Neuronal stem cell (in vitro differentiated cells): Measurements from ENCODE around the gene MAP4.

Source experiments
- DNase-seq: peaks from one replicate; pipeline ENCODE4 v3.0.0-alpha.2; 2013; ENCODE audit warnings: low spot score
- H2AFZ ChIP-seq: one replicate; pipeline ENCODE4 v1.6.1; 2013; ENCODE audit warnings: mild to moderate bottlenecking, low read length, inconsistent platforms
- H2AK5ac ChIP-seq: 2 replicates; pipeline ENCODE4 v1.6.1; 2013; ENCODE audit warnings: low read depth, mild to moderate bottlenecking, inconsistent platforms, low read length, moderate library complexity, mixed read lengths
- H2BK120ac ChIP-seq: 2 replicates; pipeline ENCODE4 v1.6.1; 2013; ENCODE audit warnings: low read depth, mild to moderate bottlenecking, inconsistent platforms, low read length, moderate library complexity, mixed read lengths
- H2BK12ac ChIP-seq: one replicate; pipeline ENCODE4 v1.6.1; 2013; ENCODE audit warnings: low read length, inconsistent platforms
- H2BK15ac ChIP-seq: 2 replicates; pipeline ENCODE4 v1.6.1; 2013; ENCODE audit warnings: mild to moderate bottlenecking, low read length, inconsistent platforms, mixed read lengths
- H2BK5ac ChIP-seq: one replicate; pipeline ENCODE4 v1.6.1; 2013; ENCODE audit warnings: inconsistent platforms, mild to moderate bottlenecking, low read length, moderate library complexity
- H3K14ac ChIP-seq: one replicate; pipeline ENCODE4 v1.6.1; 2013; ENCODE audit warnings: low read length, inconsistent platforms
- H3K18ac ChIP-seq: 2 replicates; pipeline ENCODE4 v1.6.1; 2013; ENCODE audit warnings: low read length, inconsistent platforms
- H3K23ac ChIP-seq: 2 replicates; pipeline ENCODE4 v1.6.1; 2013; ENCODE audit warnings: low read depth, mild to moderate bottlenecking, mixed read lengths, low read length, inconsistent platforms; ENCODE audit not compliant: poor library complexity
- H3K27ac ChIP-seq: replicated peaks from 3 replicates; pipeline ENCODE4 v1.5.1; 2013; ENCODE audit warnings: low read length, inconsistent platforms
- H3K27me3 ChIP-seq, 3 experiments: 2 replicates each; pipeline ENCODE4 v1.6.1; 2013; ENCODE audit warnings: low read length in 3 of 3, mild to moderate bottlenecking in 2 of 3, inconsistent platforms in 1 of 3, low read depth in 1 of 3, mixed read lengths in 1 of 3, moderate library complexity in 1 of 3; ENCODE audit not compliant: control insufficient read depth in 3 of 3, insufficient read depth in 3 of 3
- H3K36me3 ChIP-seq, 2 donors: replicated peaks in 1 of 2; 2 replicates each; pipeline ENCODE4 v1.6.1; 2013; ENCODE audit warnings: low read length in 2 of 2; ENCODE audit not compliant: control insufficient read depth in 2 of 2, insufficient read depth in 2 of 2
- H3K4ac ChIP-seq: 2 replicates; pipeline ENCODE4 v1.6.1; 2013; ENCODE audit warnings: inconsistent platforms, mild to moderate bottlenecking, low read length, moderate library complexity
- H3K4me1 ChIP-seq, 2 donors: 1 replicate in 1 of 2; 2 replicates in 1 of 2; pipeline ENCODE4 v1.6.1; 2013; ENCODE audit warnings: low read length in 2 of 2, low read depth in 1 of 2; ENCODE audit not compliant: control insufficient read depth in 2 of 2, insufficient read depth in 1 of 2
- H3K4me2 ChIP-seq: one replicate; pipeline ENCODE4 v1.6.1; 2013; ENCODE audit warnings: mild to moderate bottlenecking, low read length, inconsistent platforms; ENCODE audit not compliant: insufficient read depth, poor library complexity, severe bottlenecking
- H3K4me3 ChIP-seq, 2 donors: 2 replicates each; pipeline ENCODE4 v1.5.1; 2013; ENCODE audit warnings: low read length in 2 of 2, mild to moderate bottlenecking in 2 of 2, inconsistent platforms in 1 of 2, moderate library complexity in 1 of 2
- H3K79me1 ChIP-seq: one replicate; pipeline ENCODE4 v1.6.1; 2013; ENCODE audit warnings: low read depth, mild to moderate bottlenecking, inconsistent platforms, low read length, moderate library complexity
- H3K9ac ChIP-seq: one replicate; pipeline ENCODE4 v1.6.1; 2013; ENCODE audit warnings: mild to moderate bottlenecking, low read depth, low read length, inconsistent platforms; ENCODE audit not compliant: poor library complexity
- H3K9me3 ChIP-seq, 2 donors: replicated peaks in 1 of 2; 2 replicates each; pipeline versions ENCODE3 to v1.6.1; 2013; ENCODE audit warnings: low read length in 2 of 2, mild to moderate bottlenecking in 2 of 2, inconsistent platforms in 1 of 2, low read depth in 1 of 2, mixed read lengths in 1 of 2, moderate library complexity in 1 of 2; ENCODE audit not compliant: control insufficient read depth in 2 of 2, insufficient read depth in 1 of 2
- H4K8ac ChIP-seq: one replicate; pipeline ENCODE4 v1.6.1; 2013; ENCODE audit warnings: low read depth, mild to moderate bottlenecking, inconsistent platforms, low read length, moderate library complexity
- H4K91ac ChIP-seq: one replicate; pipeline ENCODE4 v1.6.1; 2013; ENCODE audit warnings: low read length, low read depth, mild to moderate bottlenecking, inconsistent platforms; ENCODE audit not compliant: poor library complexity
- WGBS, 2 donors: extraction: QIAGEN DNeasy Blood & Tissue Kit; methylation state at CpG; one replicate each; pipeline ENCODE4 v1.1.7; 2013; ENCODE audit warnings: missing lambda C conversion rate in 2 of 2, mixed read lengths in 1 of 2; ENCODE audit not compliant: insufficient read length in 2 of 2, insufficient replicate concordance in 1 of 2; ENCODE audit errors: extremely low coverage in 2 of 2; 5-methylcytosine and 5-hydroxymethylcytosine counted together

Gene MAP4

DNA sequence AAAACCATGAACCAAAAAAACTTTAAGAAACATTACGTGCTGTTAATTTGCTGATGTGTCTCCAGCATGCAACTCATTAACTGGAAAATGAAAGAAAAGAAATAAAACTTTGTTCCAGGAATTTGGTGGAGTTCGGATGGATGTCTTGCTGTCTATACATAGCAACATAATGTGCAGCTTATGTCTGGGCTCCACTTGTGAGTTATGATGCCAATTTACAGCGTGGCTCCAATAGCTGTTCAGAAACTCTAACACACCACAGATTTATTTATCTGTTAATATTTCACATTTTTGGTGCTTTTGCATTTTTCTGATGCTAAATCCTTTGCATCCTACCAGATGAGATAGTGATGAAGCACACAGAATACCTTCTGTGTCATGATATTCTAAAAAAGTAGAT, 45.1 kb downstream of the MAP4 start:
- no peak overlapping the region for H3K4me3 ChIP-seq
- no peak overlapping the region for H4K8ac ChIP-seq
- peaks cover 0 to 21% of the 10 kb centered on the region in 2 donors for H3K36me3 ChIP-seq
- no peak overlapping the region for H2BK120ac ChIP-seq
- no peak for DNase-seq
- no peak overlapping the region for H3K18ac ChIP-seq
- no peak overlapping the region for H2BK5ac ChIP-seq
- no peak overlapping the region for H3K14ac ChIP-seq
- H3K9ac ChIP-seq = no peak overlapping the region
- no peaks in the 10 kb centered on the region for H3K27me3 ChIP-seq
- no peaks in the 10 kb centered on the region for H3K4me1 ChIP-seq
- H3K4me2 ChIP-seq = no peak overlapping the region
- H2AK5ac ChIP-seq = no peak overlapping the region
- WGBS, 2 donors = no CpG with 5 or more reads among the region's 3 CpGs
- H2BK12ac ChIP-seq = no peak overlapping the region
- no peaks in the 10 kb centered on the region for H3K9me3 ChIP-seq
- H3K23ac ChIP-seq = no peak overlapping the region
- H3K79me1 ChIP-seq = no peaks in the 10 kb centered on the region
- H3K27ac ChIP-seq = no peak overlapping the region
- no peak overlapping the region for H2BK15ac ChIP-seq
- H3K4ac ChIP-seq = no peak overlapping the region
- H4K91ac ChIP-seq = no peak overlapping the region
- H2AFZ ChIP-seq = no peak overlapping the region

DNA sequence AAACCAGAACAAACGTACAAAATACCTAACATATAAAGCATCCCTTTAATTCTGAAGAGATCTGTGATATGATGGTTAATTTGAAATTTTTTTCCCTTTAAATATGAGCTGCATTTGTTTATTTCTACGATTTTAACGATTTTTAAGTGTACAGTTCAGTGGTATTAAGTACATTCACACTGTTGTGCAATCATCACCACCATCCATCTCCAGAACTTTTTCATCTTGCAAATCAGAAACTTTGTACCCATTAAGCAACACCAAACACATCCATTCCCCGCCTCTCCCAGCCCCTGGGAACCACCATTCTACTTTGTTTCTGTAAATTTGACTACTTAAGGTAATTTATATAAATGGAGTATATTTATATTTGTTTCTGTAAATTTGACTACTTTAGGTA, 51.5 kb downstream of the MAP4 start:
- H2AFZ ChIP-seq = no peak overlapping the region
- no peak overlapping the region for H3K18ac ChIP-seq
- H3K23ac ChIP-seq = no peak overlapping the region
- no peak overlapping the region for H2BK12ac ChIP-seq
- no peaks in the 10 kb centered on the region for H3K4me1 ChIP-seq
- no peak overlapping the region for H4K8ac ChIP-seq
- H3K9me3 ChIP-seq = peaks cover 2 to 11% of the 10 kb centered on the region in 2 donors
- no peak overlapping the region for H2BK15ac ChIP-seq
- no peak overlapping the region for H2BK5ac ChIP-seq
- H3K27me3 ChIP-seq = no peaks in the 10 kb centered on the region
- no peak for DNase-seq
- no peak overlapping the region for H2AK5ac ChIP-seq
- no peak overlapping the region for H3K4ac ChIP-seq
- H3K9ac ChIP-seq = no peak overlapping the region
- H3K79me1 ChIP-seq = no peaks in the 10 kb centered on the region
- H3K4me2 ChIP-seq = no peak overlapping the region
- no peak overlapping the region for H3K14ac ChIP-seq
- no peak overlapping the region for H3K4me3 ChIP-seq
- WGBS, 2 donors = no CpG with 5 or more reads among the region's 4 CpGs
- H4K91ac ChIP-seq = no peak overlapping the region
- H3K27ac ChIP-seq = no peak overlapping the region
- peaks cover 3 to 4% of the 10 kb centered on the region in 2 donors for H3K36me3 ChIP-seq
- no peak overlapping the region for H2BK120ac ChIP-seq

DNA sequence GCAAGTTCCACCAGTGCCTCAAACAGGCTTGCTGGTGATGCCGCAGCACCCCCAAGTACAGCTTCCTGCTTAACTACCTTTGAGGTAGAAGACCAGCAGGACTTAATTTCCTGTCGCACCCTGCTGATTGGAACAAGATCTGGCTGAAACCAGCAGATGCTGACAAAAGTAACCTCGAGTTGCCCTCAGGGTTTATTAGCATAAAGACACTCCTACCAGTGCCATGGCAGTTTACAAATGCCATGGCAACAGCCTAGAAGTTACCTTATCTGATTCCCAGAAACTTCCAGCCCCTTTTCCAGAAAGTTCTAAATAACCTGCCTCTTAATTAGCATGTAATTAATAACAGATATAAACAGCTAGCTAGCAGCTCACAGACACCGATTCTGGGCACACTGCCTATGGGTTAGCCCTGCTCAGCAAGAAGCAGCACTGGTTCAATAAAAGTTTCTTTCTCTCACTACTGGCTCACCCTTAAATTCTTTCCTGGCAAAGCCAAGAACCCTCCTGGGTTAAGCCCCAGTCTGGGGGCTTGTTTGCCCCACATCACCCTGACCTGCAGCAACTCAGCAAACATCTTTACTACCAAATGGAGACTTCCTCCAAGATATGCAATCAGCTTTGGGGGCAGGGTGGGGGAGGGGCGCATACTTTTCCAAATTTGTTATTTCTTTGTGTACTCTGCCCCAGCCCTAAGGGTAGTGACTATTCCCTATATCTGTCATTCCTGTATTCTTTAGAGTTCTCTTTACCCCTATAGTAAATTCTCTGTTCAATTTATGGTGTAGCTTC, 54.2 kb downstream of the MAP4 start:
- H2BK5ac ChIP-seq = no peak overlapping the region
- H3K79me1 ChIP-seq = no peaks in the 10 kb centered on the region
- no peaks in the 10 kb centered on the region for H3K27me3 ChIP-seq
- H3K14ac ChIP-seq = no peak overlapping the region
- H3K4me3 ChIP-seq = no peak overlapping the region
- no CpG with 5 or more reads among the region's 5 CpGs for WGBS, 2 donors
- no peak overlapping the region for H3K23ac ChIP-seq
- H2BK120ac ChIP-seq = no peak overlapping the region
- no peak overlapping the region for H3K18ac ChIP-seq
- H3K4ac ChIP-seq = no peak overlapping the region
- no peak overlapping the region for H2AFZ ChIP-seq
- no peak overlapping the region for H3K4me2 ChIP-seq
- no peak overlapping the region for H2BK15ac ChIP-seq
- H4K8ac ChIP-seq = no peak overlapping the region
- no peaks in the 10 kb centered on the region for H3K4me1 ChIP-seq
- H2BK12ac ChIP-seq = no peak overlapping the region
- peaks cover 3 to 4% of the 10 kb centered on the region in 2 donors for H3K36me3 ChIP-seq
- H2AK5ac ChIP-seq = no peak overlapping the region
- no peak overlapping the region for H4K91ac ChIP-seq
- no peak overlapping the region for H3K27ac ChIP-seq
- H3K9ac ChIP-seq = no peak overlapping the region
- no peak for DNase-seq
- H3K9me3 ChIP-seq = peaks cover 2 to 11% of the 10 kb centered on the region in 2 donors

DNA sequence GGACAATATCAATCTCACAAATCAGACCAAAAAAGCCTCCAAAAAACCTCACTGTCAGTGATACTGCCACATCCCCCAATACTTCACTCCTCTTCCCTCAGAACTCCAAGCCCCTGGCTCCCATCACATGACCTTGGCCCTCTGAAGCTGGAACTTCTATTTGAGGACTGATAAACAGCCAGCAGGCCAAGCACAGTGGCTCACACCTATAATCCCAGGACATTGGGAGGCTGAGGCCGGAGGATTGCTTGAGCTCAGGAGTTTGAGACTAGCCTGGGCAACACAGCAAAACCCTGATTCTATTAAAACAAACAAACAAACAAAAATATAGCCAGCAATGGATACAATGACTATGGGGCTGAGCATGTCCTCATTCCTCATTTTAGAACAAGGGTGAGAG, 55.2 kb downstream of the MAP4 start:
- no peaks in the 10 kb centered on the region for H3K79me1 ChIP-seq
- no peak for DNase-seq
- no peak overlapping the region for H2AK5ac ChIP-seq

More for the DNA sequence above, 55.2 kb downstream of the MAP4 start:
- Histone ChIP-seq H2BK12ac (no peak overlapping the region), H3K9ac (no peak overlapping the region), H3K36me3 (peaks cover 3 to 6% of the 10 kb centered on the region in 2 donors), H3K14ac (no peak overlapping the region), H2AFZ (no peak overlapping the region), H2BK15ac (no peak overlapping the region), H3K4me2 (no peak overlapping the region), H3K4me3 (no peak overlapping the region), H3K4ac (no peak overlapping the region), H4K8ac (no peak overlapping the region), H3K27ac (no peak overlapping the region), H3K27me3 (no peaks in the 10 kb centered on the region), H4K91ac (no peak overlapping the region), H3K4me1 (no peaks in the 10 kb centered on the region), H2BK5ac (no peak overlapping the region), H3K23ac (no peak overlapping the region), H3K18ac (no peak overlapping the region), H3K9me3 (peaks cover 2 to 11% of the 10 kb centered on the region in 2 donors), H2BK120ac (no peak overlapping the region)
- WGBS, 2 donors = no CpG with 5 or more reads among the region's 1 CpG
